Astrocyte (in vitro differentiated cells and primary cell): Measurements from ENCODE around the gene SLC6A9. TPM values are rescaled to one million over a fixed set of nuclear protein-coding genes. Genes with fewer than 3 reads are reported as not detected.

Source experiments
- DNase-seq: peaks from one replicate; pipeline ENCODE4 v3.0.0-alpha.2; 2010; ENCODE audit warnings: low read depth
- FAIRE-seq: peaks from 2 replicates; lab custom pipeline; 2011; peaks lifted over from hg19 to GRCh38; lab: Jason Lieb, UNC
- H2AFZ ChIP-seq: 2 replicates; pipeline ENCODE4 v1.6.0; 2012; ENCODE audit warnings: low read depth, low read length, inconsistent platforms
- H3K27ac ChIP-seq: 2 replicates; pipeline ENCODE4 v1.5.1; 2011; ENCODE audit warnings: low read depth, low read length, inconsistent platforms
- H3K27me3 ChIP-seq: 2 replicates; pipeline ENCODE4 v1.6.0; 2011; ENCODE audit warnings: low read length, inconsistent platforms; ENCODE audit not compliant: insufficient read depth
- H3K36me3 ChIP-seq: 2 replicates; pipeline ENCODE4 v1.5.1; 2011; ENCODE audit warnings: low read length, inconsistent platforms; ENCODE audit not compliant: insufficient read depth
- H3K4me1 ChIP-seq: 2 replicates; pipeline ENCODE4 v1.5.1; 2011; ENCODE audit warnings: low read length, inconsistent platforms; ENCODE audit not compliant: insufficient read depth
- H3K4me2 ChIP-seq: 2 replicates; pipeline ENCODE4 v1.6.0; 2012; ENCODE audit warnings: low read length, inconsistent platforms
- H3K4me3 ChIP-seq: 2 replicates; pipeline ENCODE4 v1.5.1; 2011; ENCODE audit warnings: low read depth, mild to moderate bottlenecking, low read length, inconsistent platforms; ENCODE audit not compliant: insufficient read depth
- H3K79me2 ChIP-seq: 2 replicates; pipeline ENCODE4 v1.6.0; 2012; ENCODE audit warnings: mild to moderate bottlenecking, low read length, inconsistent platforms; ENCODE audit not compliant: insufficient read depth
- H3K9ac ChIP-seq: 2 replicates; pipeline ENCODE4 v1.6.0; 2012; ENCODE audit warnings: mild to moderate bottlenecking, low read length, inconsistent platforms
- H3K9me3 ChIP-seq: 2 replicates; pipeline ENCODE4 v1.5.1; 2012; ENCODE audit warnings: low read depth, mild to moderate bottlenecking, low read length, inconsistent platforms; ENCODE audit not compliant: insufficient read depth
- H4K20me1 ChIP-seq: 2 replicates; pipeline ENCODE4 v1.6.0; 2012; ENCODE audit warnings: low read length, inconsistent platforms; ENCODE audit not compliant: insufficient read depth
- H3K27ac Mint-ChIP-seq: one replicate; pipeline ENCODE4 v1.8.0; 2021; ENCODE audit warnings: mild to moderate bottlenecking, mixed read lengths; ENCODE audit not compliant: unreplicated experiment
- H3K27me3 Mint-ChIP-seq: one replicate; pipeline ENCODE4 v1.8.0; 2021; ENCODE audit warnings: low read depth, mixed read lengths; ENCODE audit not compliant: unreplicated experiment
- H3K36me3 Mint-ChIP-seq: one replicate; pipeline ENCODE4 v1.8.0; 2021; ENCODE audit warnings: low read depth, mixed read lengths; ENCODE audit not compliant: unreplicated experiment
- H3K4me1 Mint-ChIP-seq: one replicate; pipeline ENCODE4 v1.8.0; 2021; ENCODE audit warnings: low read depth, mixed read lengths; ENCODE audit not compliant: unreplicated experiment
- H3K4me3 Mint-ChIP-seq: one replicate; pipeline ENCODE4 v1.8.0; 2021; ENCODE audit warnings: mild to moderate bottlenecking, moderate library complexity, mixed read lengths; ENCODE audit not compliant: unreplicated experiment
- H3K9me3 Mint-ChIP-seq: one replicate; pipeline ENCODE4 v1.8.0; 2021; ENCODE audit warnings: mild to moderate bottlenecking, mixed read lengths; ENCODE audit not compliant: unreplicated experiment
- CTCF ChIP-seq: IDR thresholded peaks from 2 replicates; pipeline ENCODE4 v1.5.1; 2011; ENCODE audit warnings: low read depth, mild to moderate bottlenecking, inconsistent platforms, low read length, moderate library complexity; ENCODE audit not compliant: insufficient read depth
- EZH2 ChIP-seq: IDR thresholded peaks from 2 replicates; pipeline ENCODE4 v1.6.1; 2012; ENCODE audit warnings: mild to moderate bottlenecking, low read length, inconsistent platforms; ENCODE audit not compliant: insufficient read depth
- total RNA-seq: library from RNA; stranded (reverse); gene quantifications from 2 replicates; pipeline ENCODE4 v1.2.1, GENCODE V29; 2021

SLC6A9 gene
- total RNA-seq, 1 donor from 2014 or later = 45.2 TPM

- H3K9me3 Mint-ChIP-seq = peaks cover 1% of the 10 kb centered on the region
- H3K4me3 Mint-ChIP-seq = no peak overlapping the region
- H3K79me2 ChIP-seq = no peaks in the 10 kb centered on the region
- no peaks in the 10 kb centered on the region for H3K4me1 ChIP-seq
- no peak overlapping the region for H3K27ac ChIP-seq
- no peak overlapping the region for H3K4me3 ChIP-seq
- H3K9me3 ChIP-seq = no peaks in the 10 kb centered on the region
- FAIRE-seq (no peak), DNase-seq (no peak)
- H3K4me2 ChIP-seq = no peak overlapping the region
- H3K27me3 ChIP-seq = no peaks in the 10 kb centered on the region
- TF ChIP-seq CTCF = no peak
- no peak for TF ChIP-seq EZH2
- peaks cover 20% of the 10 kb centered on the region for H4K20me1 ChIP-seq
- peaks cover 36% of the 10 kb centered on the region for H3K36me3 Mint-ChIP-seq
- H3K9ac ChIP-seq = no peak overlapping the region
- H3K36me3 ChIP-seq = no peaks in the 10 kb centered on the region
- H2AFZ ChIP-seq = no peak overlapping the region
- H3K27me3 Mint-ChIP-seq = no peaks in the 10 kb centered on the region
- no peak overlapping the region for H3K27ac Mint-ChIP-seq
- H3K4me1 Mint-ChIP-seq = no peaks in the 10 kb centered on the region
These were observed 69.6 kb downstream of the SLC6A9 start for GRCh38 chr1:43961692-43962091.

- DNase-seq (no peak), FAIRE-seq (no peak)
- Histone ChIP-seq H3K27me3 (no peaks in the 10 kb centered on the region), H3K36me3 (no peaks in the 10 kb centered on the region), H3K79me2 (no peaks in the 10 kb centered on the region), H2AFZ (no peak overlapping the region), H4K20me1 (peaks cover 22% of the 10 kb centered on the region), H3K4me3 (no peak overlapping the region), H3K9ac (no peak overlapping the region), H3K4me1 (no peaks in the 10 kb centered on the region), H3K9me3 (no peaks in the 10 kb centered on the region), H3K27ac (no peak overlapping the region), H3K4me2 (no peak overlapping the region)
- H3K9me3 Mint-ChIP-seq = peaks cover 1% of the 10 kb centered on the region
- H3K36me3 Mint-ChIP-seq = peaks cover 35% of the 10 kb centered on the region
- no peak overlapping the region for H3K4me3 Mint-ChIP-seq
- H3K27ac Mint-ChIP-seq = no peak overlapping the region
- no peaks in the 10 kb centered on the region for H3K4me1 Mint-ChIP-seq
- TF ChIP-seq CTCF (no peak), EZH2 (no peak)
- H3K27me3 Mint-ChIP-seq = no peaks in the 10 kb centered on the region
These were observed 70.5 kb downstream of the SLC6A9 start for GRCh38 chr1:43960798-43961197.

GRCh38 chr1:43958351-43959255 is 72.7 kb downstream of the SLC6A9 start:
- peaks cover 37% of the 10 kb centered on the region for H3K36me3 Mint-ChIP-seq
- Histone ChIP-seq H3K36me3 (no peaks in the 10 kb centered on the region), H3K27ac (no peak overlapping the region), H4K20me1 (peaks cover 33% of the 10 kb centered on the region), H3K9me3 (no peaks in the 10 kb centered on the region), H2AFZ (no peak overlapping the region), H3K27me3 (no peaks in the 10 kb centered on the region), H3K4me1 (no peaks in the 10 kb centered on the region), H3K4me3 (no peak overlapping the region), H3K4me2 (no peak overlapping the region), H3K9ac (no peak overlapping the region), H3K79me2 (peaks cover 8% of the 10 kb centered on the region)
- H3K9me3 Mint-ChIP-seq = peaks cover 1% of the 10 kb centered on the region
- FAIRE-seq = no peak
- H3K4me1 Mint-ChIP-seq = no peaks in the 10 kb centered on the region
- no peak for DNase-seq
- TF ChIP-seq EZH2 (no peak), CTCF (no peak)
- H3K27ac Mint-ChIP-seq = no peak overlapping the region
- no peak overlapping the region for H3K4me3 Mint-ChIP-seq
- no peaks in the 10 kb centered on the region for H3K27me3 Mint-ChIP-seq
